ENCODE measurements around the gene FAM13A.

- TF ChIP-seq REST (IDR thresholded peaks at IDR 0.05; ENCODE audit: borderline replicate concordance) = no peak
- TF ChIP-seq, protein P1, sequence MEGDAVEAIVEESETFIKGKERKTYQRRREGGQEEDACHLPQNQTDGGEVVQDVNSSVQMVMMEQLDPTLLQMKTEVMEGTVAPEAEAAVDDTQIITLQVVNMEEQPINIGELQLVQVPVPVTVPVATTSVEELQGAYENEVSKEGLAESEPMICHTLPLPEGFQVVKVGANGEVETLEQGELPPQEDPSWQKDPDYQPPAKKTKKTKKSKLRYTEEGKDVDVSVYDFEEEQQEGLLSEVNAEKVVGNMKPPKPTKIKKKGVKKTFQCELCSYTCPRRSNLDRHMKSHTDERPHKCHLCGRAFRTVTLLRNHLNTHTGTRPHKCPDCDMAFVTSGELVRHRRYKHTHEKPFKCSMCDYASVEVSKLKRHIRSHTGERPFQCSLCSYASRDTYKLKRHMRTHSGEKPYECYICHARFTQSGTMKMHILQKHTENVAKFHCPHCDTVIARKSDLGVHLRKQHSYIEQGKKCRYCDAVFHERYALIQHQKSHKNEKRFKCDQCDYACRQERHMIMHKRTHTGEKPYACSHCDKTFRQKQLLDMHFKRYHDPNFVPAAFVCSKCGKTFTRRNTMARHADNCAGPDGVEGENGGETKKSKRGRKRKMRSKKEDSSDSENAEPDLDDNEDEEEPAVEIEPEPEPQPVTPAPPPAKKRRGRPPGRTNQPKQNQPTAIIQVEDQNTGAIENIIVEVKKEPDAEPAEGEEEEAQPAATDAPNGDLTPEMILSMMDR (IDR thresholded peaks at IDR 0.05; ENCODE audit: poor library complexity, severe bottlenecking) = no peak
Observed at GRCh38 chr4:88744609-88745008, 312.4 kb downstream of the FAM13A start.
